H7 (cell line): ENCODE data around the gene HAPSTR1. TPM values are rescaled to one million over a fixed set of nuclear protein-coding genes. Genes with fewer than 3 reads are reported as not detected.
"Not testable (repeated sequence)": the region's sequence is repeated elsewhere in the genome, so short reads cannot be mapped to it uniquely, and the experiment has no call there.

ENCODE experiments used
- DNase-seq: peaks from one replicate; pipeline ENCODE4 v3.0.0; 2012
- H3K27me3 ChIP-seq: 2 replicates; pipeline ENCODE4 v1.6.0; 2011; ENCODE audit warnings: mild to moderate bottlenecking, low read length; ENCODE audit not compliant: control insufficient read depth, insufficient read depth
- H3K36me3 ChIP-seq: replicated peaks from 2 replicates; pipeline ENCODE4 v1.5.1; 2011; ENCODE audit warnings: low read length; ENCODE audit not compliant: control insufficient read depth, insufficient read depth
- H3K4me3 ChIP-seq: 2 replicates; pipeline ENCODE4 v1.5.1; 2011; ENCODE audit warnings: low read depth, mild to moderate bottlenecking, control low read depth, low read length, moderate library complexity; ENCODE audit not compliant: insufficient read depth
- total RNA-seq: library from RNA; depleted of rRNA; stranded (reverse); fragments of >200 nt; shearing (Covaris generic); gene quantifications from 2 replicates; pipeline ENCODE4 v1.2.3, GENCODE V29; 2014

Gene HAPSTR1
- total RNA-seq, 1 experiment from 2014 or later, result 44.0 TPM

DNA sequence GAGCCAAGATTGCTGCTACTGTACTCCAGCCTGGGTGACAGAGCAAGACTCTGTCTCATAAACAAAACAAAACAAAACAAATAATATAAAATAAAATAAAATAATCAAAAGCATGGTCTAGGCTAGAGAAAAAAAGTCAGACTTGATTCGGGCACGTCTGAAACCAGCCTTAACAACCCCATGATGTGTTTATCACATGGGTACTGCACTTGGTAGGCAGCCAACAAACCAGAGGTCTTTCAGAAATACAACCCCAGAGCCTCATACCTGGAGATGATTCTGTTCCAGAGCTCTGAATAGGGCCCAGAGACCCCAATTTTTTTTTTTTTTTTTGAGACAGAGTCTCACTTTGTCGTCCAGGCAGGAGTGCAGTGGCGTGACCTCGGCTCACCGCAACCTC is 9.6 kb upstream of the HAPSTR1 start:
- H3K4me3 ChIP-seq, result no peak overlapping the region
- DNase-seq, result no peak
- no peaks in the 10 kb centered on the region for H3K36me3 ChIP-seq
- no peaks in the 10 kb centered on the region for H3K27me3 ChIP-seq

DNA sequence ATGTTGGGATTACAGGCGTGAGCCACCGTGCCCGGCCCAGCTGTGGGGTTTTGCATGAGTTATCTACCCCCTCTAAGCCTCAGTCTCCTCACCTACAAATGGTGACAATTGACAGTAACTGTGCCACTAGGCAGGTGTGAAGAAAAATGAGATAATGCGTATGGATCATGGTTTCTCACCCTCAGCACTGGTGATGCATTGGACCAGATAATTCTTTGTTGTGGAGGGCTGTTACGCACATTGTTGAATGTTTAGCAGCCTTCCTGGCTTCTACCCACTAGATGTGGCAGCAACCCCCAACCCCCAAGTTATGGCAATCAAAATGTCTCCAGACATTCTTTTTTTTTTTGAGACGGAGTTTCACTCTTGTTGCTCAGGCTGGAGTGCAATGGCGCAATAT is 9.0 kb upstream of the HAPSTR1 start:
- H3K27me3 ChIP-seq, result no peaks in the 10 kb centered on the region
- DNase-seq, result no peak
- H3K4me3 ChIP-seq, result no peak overlapping the region
- H3K36me3 ChIP-seq, result no peaks in the 10 kb centered on the region

DNA sequence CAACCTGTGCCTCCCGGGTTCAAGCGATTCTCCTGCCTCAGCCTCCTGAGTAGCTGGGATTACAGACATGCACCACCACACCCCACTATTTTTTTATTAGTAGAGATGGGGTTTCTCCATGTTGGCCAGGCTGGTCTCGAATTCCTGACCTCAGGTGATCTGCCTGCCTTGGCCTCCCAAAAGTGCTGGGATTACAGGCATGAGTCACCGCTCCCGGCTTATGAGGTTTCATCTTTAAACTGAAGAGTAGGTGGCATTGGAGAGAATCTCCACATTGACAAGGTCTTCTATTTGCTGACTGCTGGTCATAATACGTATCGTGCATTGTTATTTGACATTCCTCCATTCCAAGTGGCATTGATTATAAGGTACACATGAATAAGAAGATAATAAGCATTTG is 3.7 kb upstream of the HAPSTR1 start:
- not testable (repeated sequence) for H3K27me3 ChIP-seq, H3K4me3 ChIP-seq, DNase-seq, H3K36me3 ChIP-seq

- no peak for DNase-seq
- Histone ChIP-seq H3K4me3 (no peak overlapping the region), H3K27me3 (no peaks in the 10 kb centered on the region; the same call in 1 of the 2 replicates), H3K36me3 (peaks cover 2% of the 10 kb centered on the region; the same call in 1 of the 2 replicates)
Measured at GRCh38 chr16:9088848-9089247, 2.6 kb upstream of the HAPSTR1 start.

DNA sequence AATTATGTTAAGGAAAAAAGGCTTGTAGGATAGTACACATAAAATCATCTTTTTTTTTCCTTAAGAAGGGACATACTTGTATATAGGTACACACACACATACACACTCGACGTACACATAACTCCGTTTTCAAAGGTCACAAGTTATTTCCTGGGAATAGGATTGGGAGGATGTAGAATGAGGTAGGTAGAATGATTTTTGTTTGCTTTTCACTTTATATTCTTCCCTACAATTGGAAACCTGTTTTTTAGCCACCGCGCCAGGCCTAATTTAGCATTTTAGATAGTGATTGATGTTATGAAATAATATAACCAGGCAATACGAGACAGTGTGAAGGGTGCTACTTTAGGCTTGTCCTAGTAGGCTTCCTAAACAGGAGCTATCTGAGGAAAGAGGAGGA is 1.8 kb upstream of the HAPSTR1 start:
- no peak for DNase-seq
- Histone ChIP-seq H3K27me3 (no peaks in the 10 kb centered on the region; the same call in 1 of the 2 replicates), H3K4me3 (peak overlapping the region; percentile 75), H3K36me3 (peaks cover 2% of the 10 kb centered on the region; the same call in 1 of the 2 replicates)

- H3K36me3 ChIP-seq, result peaks cover 2% of the 10 kb centered on the region; the same call in 1 of the 2 replicates
- H3K27me3 ChIP-seq, result no peaks in the 10 kb centered on the region; the same call in 1 of the 2 replicates
- DNase-seq, result peak; percentile 81
- H3K4me3 ChIP-seq, result peak overlapping the region; percentile 75
Measured at GRCh38 chr16:9090101-9090959, 1.1 kb upstream of the HAPSTR1 start.

- Histone ChIP-seq H3K4me3 (peak overlapping the region; percentile 99), H3K36me3 (peaks cover 6% of the 10 kb centered on the region), H3K27me3 (no peaks in the 10 kb centered on the region; the same call in 1 of the 2 replicates)
- DNase-seq, result no peak
Measured at GRCh38 chr16:9091867-9092281, 430 bp downstream of the HAPSTR1 start.

DNA sequence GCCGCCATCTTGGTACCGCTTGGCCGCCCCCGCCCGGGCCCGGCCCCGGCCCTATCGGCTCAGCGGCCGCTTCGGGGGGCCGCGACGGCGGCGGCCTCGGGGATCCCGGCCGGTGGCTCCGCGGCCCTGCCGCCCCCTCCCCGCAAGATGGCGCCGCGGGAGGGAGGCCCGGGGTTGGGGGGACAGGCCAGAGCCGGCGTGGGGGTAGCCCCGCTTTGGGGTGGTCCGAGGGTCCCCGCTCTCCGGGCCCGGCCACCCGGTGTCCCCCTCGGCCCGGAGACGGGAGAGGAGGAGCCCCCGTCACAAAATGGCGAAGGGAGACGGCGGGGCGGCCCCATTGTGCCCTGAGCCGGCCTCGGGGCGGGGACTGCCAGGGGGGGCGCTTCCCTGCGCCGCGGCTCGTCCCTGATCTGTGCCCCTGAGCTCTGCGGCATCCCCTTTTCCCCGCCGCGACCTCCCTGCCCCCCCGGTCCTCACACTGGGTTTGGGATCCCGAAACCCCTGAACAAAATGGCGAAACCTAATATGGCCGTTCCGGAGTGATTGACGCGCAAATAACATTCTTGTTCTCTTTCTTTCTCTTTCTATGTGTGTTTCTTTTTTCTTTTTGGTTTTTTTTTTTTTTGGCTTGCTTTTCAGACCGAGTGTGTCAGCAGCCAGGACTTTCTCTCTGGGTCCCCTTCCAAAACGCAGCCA is 986 bp downstream of the HAPSTR1 start:
- DNase-seq, result peak; percentile 77
- H3K27me3 ChIP-seq, result no peaks in the 10 kb centered on the region; the same call in 1 of the 2 replicates
- H3K4me3 ChIP-seq, result peak overlapping the region; percentile 99
- peaks cover 6% of the 10 kb centered on the region for H3K36me3 ChIP-seq

DNA sequence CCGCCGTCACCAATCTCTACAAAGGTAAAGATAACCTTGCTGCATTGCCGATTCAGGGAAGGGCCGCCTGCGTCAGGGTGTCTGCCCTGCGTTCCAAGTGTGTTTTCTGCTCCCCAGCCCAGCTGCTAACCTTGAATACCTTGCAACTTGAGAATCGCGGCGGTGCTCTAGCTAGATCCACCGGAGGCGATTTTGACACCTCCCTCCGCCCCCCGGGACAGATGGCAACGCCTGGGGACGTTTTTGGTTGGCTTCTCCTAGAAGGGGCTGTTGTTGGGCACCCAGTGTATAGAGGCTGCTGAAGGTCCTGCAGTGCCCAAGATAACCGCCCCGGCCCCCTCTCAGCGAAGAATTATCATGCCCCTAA is 1.5 kb downstream of the HAPSTR1 start:
- Histone ChIP-seq H3K4me3 (peak overlapping the region; percentile 99), H3K36me3 (peaks cover 6% of the 10 kb centered on the region), H3K27me3 (no peaks in the 10 kb centered on the region; the same call in 1 of the 2 replicates)
- DNase-seq, result peak; percentile 33

DNA sequence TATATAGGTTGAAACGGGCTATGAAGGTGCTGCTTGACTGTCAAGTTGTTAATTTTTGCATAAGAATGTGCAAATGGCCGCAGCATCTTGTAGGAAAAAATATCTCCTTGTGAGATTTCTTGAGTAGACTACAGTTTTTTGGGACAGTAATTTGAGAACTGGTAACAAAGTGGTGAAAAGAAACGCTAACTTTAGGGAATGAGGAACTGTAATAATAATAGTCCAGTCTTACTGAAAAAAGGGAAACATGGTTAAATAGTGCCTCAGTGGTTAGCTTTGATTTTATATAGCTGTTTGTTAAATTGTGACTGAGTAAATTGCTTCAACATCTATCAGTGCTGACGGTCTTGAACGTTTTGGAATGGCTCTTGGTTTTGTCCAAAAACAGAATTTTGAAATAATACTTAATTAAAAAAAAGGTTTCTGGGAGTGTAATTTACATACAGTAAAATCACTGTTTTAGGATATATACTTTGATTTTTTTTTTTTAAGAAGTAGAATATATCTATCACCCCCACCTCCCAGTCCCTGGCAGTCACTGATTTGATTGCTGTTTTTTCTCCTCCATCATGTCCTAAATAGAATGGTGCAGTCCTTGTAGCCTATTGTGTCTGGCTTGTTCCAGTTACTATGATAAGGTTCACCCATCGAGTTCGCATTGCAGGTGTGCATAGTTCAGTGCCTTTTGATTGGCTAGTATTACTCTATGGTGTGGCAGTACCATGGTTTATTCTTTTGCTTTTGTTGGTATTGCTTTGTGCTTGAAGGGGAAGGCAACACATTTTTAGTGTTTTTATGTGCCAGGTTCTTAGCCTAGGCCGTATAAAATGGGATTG is 2.8 kb downstream of the HAPSTR1 start:
- DNase-seq, result no peak
- Histone ChIP-seq H3K36me3 (peaks cover 7% of the 10 kb centered on the region), H3K4me3 (peak overlapping the region; percentile 8; the same call in 1 of the 2 replicates), H3K27me3 (no peaks in the 10 kb centered on the region)

DNA sequence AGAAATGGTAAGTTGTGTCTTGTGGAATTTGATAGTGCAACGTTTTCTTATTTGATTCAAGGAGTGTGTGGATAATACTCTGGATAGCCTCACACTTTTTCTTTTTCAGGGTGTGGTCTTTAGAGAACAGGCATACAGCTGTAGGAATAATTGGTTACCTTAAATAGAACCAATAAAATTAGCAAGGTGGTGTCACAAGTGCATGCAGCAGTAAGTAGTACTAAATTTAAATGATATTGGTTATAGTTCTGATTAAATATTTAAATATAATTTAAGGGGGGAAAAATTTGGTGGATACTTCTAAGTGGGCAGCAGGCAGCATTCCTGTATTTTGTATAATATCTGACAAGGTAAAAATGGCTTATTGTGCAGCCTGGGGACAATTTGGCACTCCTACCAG is 3.7 kb downstream of the HAPSTR1 start:
- no peak for DNase-seq
- peaks cover 9% of the 10 kb centered on the region for H3K36me3 ChIP-seq
- H3K27me3 ChIP-seq, result no peaks in the 10 kb centered on the region
- H3K4me3 ChIP-seq, result no peak overlapping the region

DNA sequence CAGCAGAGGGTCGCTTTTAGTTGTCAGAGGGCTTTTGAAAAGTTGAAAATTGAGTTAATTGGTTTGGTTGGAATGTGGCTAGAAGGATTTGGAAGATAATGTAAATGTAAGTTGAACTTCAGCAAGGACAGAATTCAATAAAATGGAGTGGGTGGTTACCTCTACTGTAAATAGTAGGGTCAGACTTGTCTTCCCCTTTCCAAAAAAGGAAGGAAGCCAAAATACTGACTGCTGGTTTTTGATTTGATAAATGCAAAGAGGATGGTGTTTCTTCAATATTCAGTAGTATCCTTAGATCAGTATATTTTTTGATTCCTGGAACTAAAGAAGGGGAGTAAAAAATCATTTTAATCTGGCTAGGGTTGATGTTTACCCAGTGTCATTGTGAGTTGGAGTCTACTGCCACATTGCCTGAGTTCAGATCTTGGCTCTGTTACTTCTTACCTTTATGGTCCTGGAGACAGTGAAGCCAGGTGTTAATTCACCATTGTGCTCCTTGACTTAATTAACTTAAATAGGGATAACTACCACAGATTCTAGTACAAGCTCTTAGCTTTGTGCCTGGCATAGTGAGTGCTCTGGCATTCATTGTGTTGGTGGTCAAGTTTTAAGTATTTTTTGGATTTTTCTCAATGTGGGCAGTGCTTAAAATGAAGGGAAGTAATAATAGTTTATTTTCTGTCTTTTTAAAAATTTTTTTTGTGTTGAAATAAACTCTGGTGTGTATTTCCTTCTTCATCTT is 4.4 kb downstream of the HAPSTR1 start:
- no peak overlapping the region for H3K4me3 ChIP-seq
- H3K36me3 ChIP-seq, result peaks cover 9% of the 10 kb centered on the region

GRCh38 chr16:9096416-9096952 is 5.0 kb downstream of the HAPSTR1 start:
- H3K36me3 ChIP-seq, result peaks cover 9% of the 10 kb centered on the region
- no peak for DNase-seq
- no peak overlapping the region for H3K4me3 ChIP-seq
- no peaks in the 10 kb centered on the region for H3K27me3 ChIP-seq

More for the DNA sequence above, 4.4 kb downstream of the HAPSTR1 start:
- DNase-seq, result no peak
- no peaks in the 10 kb centered on the region for H3K27me3 ChIP-seq
